GM12875 (cell line): Measurements from ENCODE around the gene OR5L1.

ENCODE experiments used
- H3K4me3 ChIP-seq: one replicate; pipeline ENCODE4 v1.5.1; 2011; ENCODE audit warnings: low read depth, low read length, control low read depth
- TF ChIP-seq, protein P1 (sequence below): IDR thresholded peaks from 2 replicates; pipeline ENCODE4 v1.5.1; 2011; ENCODE audit warnings: low read depth, mild to moderate bottlenecking, control low read depth, inconsistent platforms, low read length, moderate library complexity, borderline replicate concordance; ENCODE audit not compliant: insufficient read depth

The OR5L1 gene

DNA sequence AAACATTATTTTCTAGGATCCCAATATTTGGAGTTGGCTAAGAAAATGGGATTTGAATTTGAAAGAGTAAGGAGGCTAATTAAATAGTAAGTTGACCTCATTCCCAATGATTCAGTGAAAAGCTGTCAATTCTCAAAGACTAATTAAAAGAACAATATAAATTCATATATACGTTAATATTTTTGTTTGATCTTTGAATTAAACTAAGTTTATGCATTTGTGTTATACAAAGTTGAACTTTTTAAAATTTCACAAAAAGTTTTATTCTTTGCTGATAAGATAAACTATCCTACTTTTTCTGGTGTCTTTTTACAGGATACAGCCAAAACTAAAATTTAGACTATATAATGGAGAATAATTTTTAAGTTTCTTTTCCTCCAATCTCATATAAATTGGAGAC lies at the start of gene OR5L1:
Gene OR5L1 (plus strand): TSS at position 301 of the 400 bp plus-strand sequence. CDS start 100 bp downstream, outside the sequence.
- H3K4me3 ChIP-seq, result no peak within 1 kb of the TSS
- TF ChIP-seq, protein P1, sequence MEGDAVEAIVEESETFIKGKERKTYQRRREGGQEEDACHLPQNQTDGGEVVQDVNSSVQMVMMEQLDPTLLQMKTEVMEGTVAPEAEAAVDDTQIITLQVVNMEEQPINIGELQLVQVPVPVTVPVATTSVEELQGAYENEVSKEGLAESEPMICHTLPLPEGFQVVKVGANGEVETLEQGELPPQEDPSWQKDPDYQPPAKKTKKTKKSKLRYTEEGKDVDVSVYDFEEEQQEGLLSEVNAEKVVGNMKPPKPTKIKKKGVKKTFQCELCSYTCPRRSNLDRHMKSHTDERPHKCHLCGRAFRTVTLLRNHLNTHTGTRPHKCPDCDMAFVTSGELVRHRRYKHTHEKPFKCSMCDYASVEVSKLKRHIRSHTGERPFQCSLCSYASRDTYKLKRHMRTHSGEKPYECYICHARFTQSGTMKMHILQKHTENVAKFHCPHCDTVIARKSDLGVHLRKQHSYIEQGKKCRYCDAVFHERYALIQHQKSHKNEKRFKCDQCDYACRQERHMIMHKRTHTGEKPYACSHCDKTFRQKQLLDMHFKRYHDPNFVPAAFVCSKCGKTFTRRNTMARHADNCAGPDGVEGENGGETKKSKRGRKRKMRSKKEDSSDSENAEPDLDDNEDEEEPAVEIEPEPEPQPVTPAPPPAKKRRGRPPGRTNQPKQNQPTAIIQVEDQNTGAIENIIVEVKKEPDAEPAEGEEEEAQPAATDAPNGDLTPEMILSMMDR, result no peak

DNA sequence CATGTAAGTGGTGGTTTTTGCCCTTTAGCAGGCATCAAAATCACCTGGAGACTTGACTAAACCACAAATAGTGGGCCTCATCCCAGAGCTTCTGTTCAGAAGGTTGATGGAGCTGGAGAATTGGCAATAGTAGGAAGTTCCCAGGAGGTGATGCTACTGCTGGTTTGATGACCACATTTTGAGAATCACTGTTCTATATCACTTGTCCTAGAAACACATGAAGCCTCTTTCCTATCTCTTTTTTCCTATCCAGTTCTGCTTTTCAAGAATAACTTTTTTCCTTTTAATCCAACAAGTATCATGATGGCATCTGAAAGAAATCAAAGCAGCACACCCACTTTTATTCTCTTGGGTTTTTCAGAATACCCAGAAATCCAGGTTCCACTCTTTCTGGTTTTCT lies 38.0 kb upstream of the OR5L1 start, which contains the start of gene OR5D13:
Gene OR5D13 (plus strand): TSS at position 301 of the 400 bp plus-strand sequence. CDS start 0 bp downstream, at position 301.
- H3K4me3 ChIP-seq, result no peak within 1 kb of the TSS
- TF ChIP-seq, protein P1, result no peak

DNA sequence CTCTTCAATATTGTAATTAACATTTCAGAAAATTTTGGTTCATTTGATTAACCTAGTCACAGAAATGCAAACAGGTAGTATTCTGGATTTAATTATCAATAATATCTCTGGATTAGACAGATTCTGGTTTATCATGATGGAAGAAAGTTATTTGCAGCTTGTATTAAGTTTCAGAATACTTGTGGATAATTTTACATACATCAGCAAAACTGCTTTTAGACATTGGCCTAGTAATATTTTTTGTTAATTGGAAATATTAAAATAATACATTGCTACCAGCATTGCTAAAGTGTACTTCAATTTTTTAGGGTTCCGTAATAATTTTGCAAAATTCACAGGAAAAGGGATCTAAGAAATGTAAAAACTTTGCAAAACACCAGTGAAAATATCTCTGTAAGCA lies 19.6 kb upstream of the OR5L1 start:
- TF ChIP-seq, protein P1, result no peak
- no peak overlapping the region for H3K4me3 ChIP-seq

DNA sequence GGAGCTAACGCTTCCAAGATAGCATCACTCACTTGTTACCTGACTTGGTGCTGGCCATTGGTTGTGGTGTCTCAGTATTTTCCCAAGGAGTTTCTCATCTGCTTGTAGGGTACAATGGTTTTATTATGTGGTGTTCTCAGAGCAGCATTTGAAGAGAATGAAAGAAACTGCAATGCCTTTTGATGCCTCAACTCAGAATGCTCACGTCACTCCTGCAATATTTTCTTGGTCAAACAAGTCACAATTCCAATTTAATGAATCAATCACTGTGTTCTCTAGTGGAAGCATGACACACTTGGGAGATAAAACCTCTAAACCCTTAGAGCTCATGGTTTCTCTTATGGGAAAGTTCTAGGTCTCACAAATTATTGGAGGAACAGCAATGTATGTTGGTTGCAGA lies 17.8 kb upstream of the OR5L1 start:
- no peak overlapping the region for H3K4me3 ChIP-seq
- TF ChIP-seq, protein P1, result no peak

GRCh38 chr11:55795256-55795655 lies 15.9 kb upstream of the OR5L1 start, which contains the start of gene OR5D14:
Gene OR5D14, plus strand, starts transcription at chr11:55795556. Its CDS starts 0 bp downstream, at chr11:55795556.
- TF ChIP-seq, protein P1, result no peak
- H3K4me3 ChIP-seq, result no peak within 1 kb of the TSS

GRCh38 chr11:55806248-55806647 lies 4.9 kb upstream of the OR5L1 start:
- H3K4me3 ChIP-seq, result no peak overlapping the region
- TF ChIP-seq, protein P1, result no peak

- TF ChIP-seq, protein P1, result no peak
- H3K4me3 ChIP-seq, result no peak within 1 kb of the TSS
These were observed 8.2 kb downstream of the OR5L1 start, which contains the start of gene OR5D18 for GRCh38 chr11:55819330-55819729. Gene OR5D18, plus strand, starts transcription at chr11:55819630. Its CDS starts 0 bp downstream, at chr11:55819630.
